ENCODE data around the gene DALRD3.

The DALRD3 gene

DNA sequence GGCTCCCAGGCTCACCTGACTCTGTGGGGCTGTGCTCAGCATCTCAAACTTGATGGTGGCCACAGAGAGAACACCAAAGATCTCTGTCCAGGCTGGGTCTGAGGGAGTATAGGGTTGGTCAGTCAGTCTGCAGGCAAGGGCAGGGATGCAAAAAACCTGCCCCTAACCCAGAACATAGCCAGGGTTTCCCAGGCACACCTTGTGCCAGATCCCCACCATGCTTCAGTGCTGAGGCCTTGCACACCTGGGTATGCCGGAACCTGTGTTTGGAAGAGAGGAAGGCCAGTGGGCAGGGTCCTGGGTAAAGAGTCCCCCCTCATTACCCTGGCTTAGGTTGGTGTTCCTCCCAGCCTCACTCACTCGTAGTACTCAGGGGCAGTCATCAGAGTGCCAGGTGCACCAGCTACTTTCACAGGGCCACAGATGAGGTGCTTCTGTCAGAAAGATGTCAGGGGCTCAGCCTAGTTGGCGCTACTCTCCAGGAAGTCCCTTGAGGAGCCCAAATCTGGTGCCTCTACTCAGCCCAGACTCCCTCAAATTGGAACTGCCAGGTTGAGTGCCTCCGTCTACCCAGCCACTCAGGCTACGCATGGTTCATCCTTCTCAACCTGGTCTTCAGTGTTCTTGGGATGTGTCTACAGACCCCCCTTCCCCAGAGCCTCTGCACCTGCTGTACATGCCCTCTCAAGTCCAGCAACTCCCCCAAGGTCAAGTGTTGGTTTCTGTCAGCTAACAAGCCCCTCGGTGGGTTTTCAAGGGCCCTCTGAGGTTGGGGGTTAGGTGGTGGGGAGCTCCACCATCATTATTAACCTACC lies 1.8 kb downstream of the DALRD3 start:
- TF ChIP-seq ZNF70 (CRISPR knock-in tag; IDR thresholded peaks at IDR 0.05) (no peak), PPARA (CRISPR knock-in tag; IDR thresholded peaks at IDR 0.05; ENCODE audit: borderline replicate concordance) (no peak), ZC3H10 (CRISPR knock-in tag; IDR thresholded peaks at IDR 0.05) (no peak), ZNF8 (CRISPR knock-in tag; IDR thresholded peaks at IDR 0.05) (no peak), TOX (CRISPR knock-in tag; IDR thresholded peaks at IDR 0.05; ENCODE audit: borderline replicate concordance) (no peak), CSDC2 (CRISPR knock-in tag; IDR thresholded peaks at IDR 0.05) (no peak), OSR1 (CRISPR knock-in tag; IDR thresholded peaks at IDR 0.05) (no peak), ESRRG (CRISPR knock-in tag; IDR thresholded peaks at IDR 0.05) (no peak), TCF4 (CRISPR knock-in tag; IDR thresholded peaks at IDR 0.05; ENCODE audit: borderline replicate concordance) (no peak), ISL1 (CRISPR knock-in tag; IDR thresholded peaks at IDR 0.05) (no peak)
- TF ChIP-seq, protein P1, sequence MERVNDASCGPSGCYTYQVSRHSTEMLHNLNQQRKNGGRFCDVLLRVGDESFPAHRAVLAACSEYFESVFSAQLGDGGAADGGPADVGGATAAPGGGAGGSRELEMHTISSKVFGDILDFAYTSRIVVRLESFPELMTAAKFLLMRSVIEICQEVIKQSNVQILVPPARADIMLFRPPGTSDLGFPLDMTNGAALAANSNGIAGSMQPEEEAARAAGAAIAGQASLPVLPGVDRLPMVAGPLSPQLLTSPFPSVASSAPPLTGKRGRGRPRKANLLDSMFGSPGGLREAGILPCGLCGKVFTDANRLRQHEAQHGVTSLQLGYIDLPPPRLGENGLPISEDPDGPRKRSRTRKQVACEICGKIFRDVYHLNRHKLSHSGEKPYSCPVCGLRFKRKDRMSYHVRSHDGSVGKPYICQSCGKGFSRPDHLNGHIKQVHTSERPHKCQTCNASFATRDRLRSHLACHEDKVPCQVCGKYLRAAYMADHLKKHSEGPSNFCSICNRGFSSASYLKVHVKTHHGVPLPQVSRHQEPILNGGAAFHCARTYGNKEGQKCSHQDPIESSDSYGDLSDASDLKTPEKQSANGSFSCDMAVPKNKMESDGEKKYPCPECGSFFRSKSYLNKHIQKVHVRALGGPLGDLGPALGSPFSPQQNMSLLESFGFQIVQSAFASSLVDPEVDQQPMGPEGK (CRISPR knock-in tag; IDR thresholded peaks at IDR 0.05; ENCODE audit: borderline replicate concordance): no peak
- TF ChIP-seq, protein P2, sequence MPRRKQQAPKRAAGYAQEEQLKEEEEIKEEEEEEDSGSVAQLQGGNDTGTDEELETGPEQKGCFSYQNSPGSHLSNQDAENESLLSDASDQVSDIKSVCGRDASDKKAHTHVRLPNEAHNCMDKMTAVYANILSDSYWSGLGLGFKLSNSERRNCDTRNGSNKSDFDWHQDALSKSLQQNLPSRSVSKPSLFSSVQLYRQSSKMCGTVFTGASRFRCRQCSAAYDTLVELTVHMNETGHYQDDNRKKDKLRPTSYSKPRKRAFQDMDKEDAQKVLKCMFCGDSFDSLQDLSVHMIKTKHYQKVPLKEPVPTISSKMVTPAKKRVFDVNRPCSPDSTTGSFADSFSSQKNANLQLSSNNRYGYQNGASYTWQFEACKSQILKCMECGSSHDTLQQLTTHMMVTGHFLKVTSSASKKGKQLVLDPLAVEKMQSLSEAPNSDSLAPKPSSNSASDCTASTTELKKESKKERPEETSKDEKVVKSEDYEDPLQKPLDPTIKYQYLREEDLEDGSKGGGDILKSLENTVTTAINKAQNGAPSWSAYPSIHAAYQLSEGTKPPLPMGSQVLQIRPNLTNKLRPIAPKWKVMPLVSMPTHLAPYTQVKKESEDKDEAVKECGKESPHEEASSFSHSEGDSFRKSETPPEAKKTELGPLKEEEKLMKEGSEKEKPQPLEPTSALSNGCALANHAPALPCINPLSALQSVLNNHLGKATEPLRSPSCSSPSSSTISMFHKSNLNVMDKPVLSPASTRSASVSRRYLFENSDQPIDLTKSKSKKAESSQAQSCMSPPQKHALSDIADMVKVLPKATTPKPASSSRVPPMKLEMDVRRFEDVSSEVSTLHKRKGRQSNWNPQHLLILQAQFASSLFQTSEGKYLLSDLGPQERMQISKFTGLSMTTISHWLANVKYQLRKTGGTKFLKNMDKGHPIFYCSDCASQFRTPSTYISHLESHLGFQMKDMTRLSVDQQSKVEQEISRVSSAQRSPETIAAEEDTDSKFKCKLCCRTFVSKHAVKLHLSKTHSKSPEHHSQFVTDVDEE (CRISPR knock-in tag; IDR thresholded peaks at IDR 0.05): no peak
- ATAC-seq: no peak

DNA sequence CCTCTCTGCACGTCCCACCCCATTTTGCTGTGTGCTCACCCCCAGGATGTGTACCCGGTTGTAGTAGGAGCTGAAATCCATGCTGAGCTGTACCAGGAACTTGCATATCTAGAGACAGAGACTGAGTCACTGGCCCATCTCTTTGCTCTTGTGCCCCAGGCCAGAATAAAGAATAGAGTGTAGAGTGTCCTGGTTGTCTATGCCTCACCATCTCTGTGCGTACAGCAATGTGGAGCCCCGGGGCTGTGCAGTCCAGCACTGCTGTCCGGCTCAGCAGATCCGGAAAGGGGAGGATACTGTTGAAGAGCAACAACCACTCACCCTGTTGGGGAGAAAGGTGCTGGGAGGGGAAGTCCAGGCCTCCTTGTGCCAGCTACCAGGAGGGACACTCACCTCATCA lies 2.6 kb downstream of the DALRD3 start:
- TF ChIP-seq, protein P1 (CRISPR knock-in tag; IDR thresholded peaks at IDR 0.05; ENCODE audit: borderline replicate concordance): no peak
- TF ChIP-seq TOX (CRISPR knock-in tag; IDR thresholded peaks at IDR 0.05; ENCODE audit: borderline replicate concordance): no peak
- TF ChIP-seq, protein P3, sequence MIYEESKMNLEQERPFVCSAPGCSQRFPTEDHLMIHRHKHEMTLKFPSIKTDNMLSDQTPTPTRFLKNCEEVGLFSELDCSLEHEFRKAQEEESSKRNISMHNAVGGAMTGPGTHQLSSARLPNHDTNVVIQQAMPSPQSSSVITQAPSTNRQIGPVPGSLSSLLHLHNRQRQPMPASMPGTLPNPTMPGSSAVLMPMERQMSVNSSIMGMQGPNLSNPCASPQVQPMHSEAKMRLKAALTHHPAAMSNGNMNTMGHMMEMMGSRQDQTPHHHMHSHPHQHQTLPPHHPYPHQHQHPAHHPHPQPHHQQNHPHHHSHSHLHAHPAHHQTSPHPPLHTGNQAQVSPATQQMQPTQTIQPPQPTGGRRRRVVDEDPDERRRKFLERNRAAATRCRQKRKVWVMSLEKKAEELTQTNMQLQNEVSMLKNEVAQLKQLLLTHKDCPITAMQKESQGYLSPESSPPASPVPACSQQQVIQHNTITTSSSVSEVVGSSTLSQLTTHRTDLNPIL (CRISPR knock-in tag; IDR thresholded peaks at IDR 0.05; ENCODE audit: low read depth): no peak
- ATAC-seq: no peak

DNA sequence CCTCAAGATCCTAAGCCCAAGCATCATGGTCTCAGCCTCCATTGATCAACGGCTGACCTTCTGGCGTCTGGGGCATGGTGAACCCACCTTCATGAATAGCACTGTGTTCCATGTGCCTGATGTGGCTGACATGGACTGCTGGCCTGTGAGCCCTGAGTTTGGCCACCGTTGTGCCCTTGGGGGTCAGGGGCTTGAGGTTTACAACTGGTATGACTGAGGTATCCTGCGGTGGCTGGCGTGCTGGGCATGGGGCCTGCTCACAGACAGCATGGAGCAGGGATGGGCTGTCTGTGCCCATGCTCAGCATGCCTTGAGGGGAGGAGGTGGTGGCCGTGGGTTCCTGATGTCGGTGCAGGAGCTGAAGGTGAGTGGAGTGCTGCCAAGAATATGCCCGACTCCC lies 3.3 kb downstream of the DALRD3 start:
- TF ChIP-seq, protein P4, sequence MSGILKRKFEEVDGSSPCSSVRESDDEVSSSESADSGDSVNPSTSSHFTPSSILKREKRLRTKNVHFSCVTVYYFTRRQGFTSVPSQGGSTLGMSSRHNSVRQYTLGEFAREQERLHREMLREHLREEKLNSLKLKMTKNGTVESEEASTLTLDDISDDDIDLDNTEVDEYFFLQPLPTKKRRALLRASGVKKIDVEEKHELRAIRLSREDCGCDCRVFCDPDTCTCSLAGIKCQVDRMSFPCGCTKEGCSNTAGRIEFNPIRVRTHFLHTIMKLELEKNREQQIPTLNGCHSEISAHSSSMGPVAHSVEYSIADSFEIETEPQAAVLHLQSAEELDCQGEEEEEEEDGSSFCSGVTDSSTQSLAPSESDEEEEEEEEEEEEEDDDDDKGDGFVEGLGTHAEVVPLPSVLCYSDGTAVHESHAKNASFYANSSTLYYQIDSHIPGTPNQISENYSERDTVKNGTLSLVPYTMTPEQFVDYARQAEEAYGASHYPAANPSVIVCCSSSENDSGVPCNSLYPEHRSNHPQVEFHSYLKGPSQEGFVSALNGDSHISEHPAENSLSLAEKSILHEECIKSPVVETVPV (CRISPR knock-in tag; IDR thresholded peaks at IDR 0.05): no peak
- TF ChIP-seq SNAI2 (CRISPR knock-in tag; IDR thresholded peaks at IDR 0.05) (no peak), BACH2 (CRISPR knock-in tag; IDR thresholded peaks at IDR 0.05; ENCODE audit: borderline replicate concordance) (no peak)
- TF ChIP-seq, protein P1 (CRISPR knock-in tag; IDR thresholded peaks at IDR 0.05; ENCODE audit: borderline replicate concordance): no peak

More for the DNA sequence above, 3.3 kb downstream of the DALRD3 start:
- ATAC-seq: no peak

Measured in SK-N-SH treated with all-trans-retinoic acid at 6 μM for 48 hours (cell line).